Loucy (cell line): ENCODE data around the gene NHEJ1.

Source experiments
- EZH2phosphoT487 ChIP-seq: fragments of 200-600 bp; IDR thresholded peaks from 2 replicates; pipeline ENCODE4 v1.6.1; 2018; ENCODE audit warnings: antibody characterized with exemption, mild to moderate bottlenecking, moderate library complexity, borderline replicate concordance
- TF ChIP-seq, protein P1 (sequence below): fragments of 200-600 bp; sonication (generic); conservative IDR thresholded peaks from 2 replicates; pipeline ENCODE4 v1.5.1; 2014; ENCODE audit warnings: mild to moderate bottlenecking, antibody characterized with exemption, low read length

- TF ChIP-seq, protein P1, sequence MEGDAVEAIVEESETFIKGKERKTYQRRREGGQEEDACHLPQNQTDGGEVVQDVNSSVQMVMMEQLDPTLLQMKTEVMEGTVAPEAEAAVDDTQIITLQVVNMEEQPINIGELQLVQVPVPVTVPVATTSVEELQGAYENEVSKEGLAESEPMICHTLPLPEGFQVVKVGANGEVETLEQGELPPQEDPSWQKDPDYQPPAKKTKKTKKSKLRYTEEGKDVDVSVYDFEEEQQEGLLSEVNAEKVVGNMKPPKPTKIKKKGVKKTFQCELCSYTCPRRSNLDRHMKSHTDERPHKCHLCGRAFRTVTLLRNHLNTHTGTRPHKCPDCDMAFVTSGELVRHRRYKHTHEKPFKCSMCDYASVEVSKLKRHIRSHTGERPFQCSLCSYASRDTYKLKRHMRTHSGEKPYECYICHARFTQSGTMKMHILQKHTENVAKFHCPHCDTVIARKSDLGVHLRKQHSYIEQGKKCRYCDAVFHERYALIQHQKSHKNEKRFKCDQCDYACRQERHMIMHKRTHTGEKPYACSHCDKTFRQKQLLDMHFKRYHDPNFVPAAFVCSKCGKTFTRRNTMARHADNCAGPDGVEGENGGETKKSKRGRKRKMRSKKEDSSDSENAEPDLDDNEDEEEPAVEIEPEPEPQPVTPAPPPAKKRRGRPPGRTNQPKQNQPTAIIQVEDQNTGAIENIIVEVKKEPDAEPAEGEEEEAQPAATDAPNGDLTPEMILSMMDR: no peak
- no peak for TF ChIP-seq EZH2phosphoT487
These were observed 103.5 kb downstream of the NHEJ1 start for GRCh38 chr2:219056896-219057708.
